K562 (cell line): Measurements from ENCODE around the gene RFWD3. TPM values are rescaled to one million over a fixed set of nuclear protein-coding genes. Genes with fewer than 3 reads are reported as not detected.

Source experiments
- BRF1 ChIP-seq: IDR thresholded peaks from 3 replicates; pipeline ENCODE4 v1.6.1; 2011; ENCODE audit warnings: borderline replicate concordance, mild to moderate bottlenecking; ENCODE audit not compliant: insufficient read length; ENCODE audit errors: extremely low read depth
- CGGBP1 ChIP-seq: fragments of 250-450 bp; sonication (Bioruptor Pico); IDR thresholded peaks from 2 replicates; pipeline ENCODE4 v1.9.0; 2021; ENCODE audit warnings: mild to moderate bottlenecking
- ETV1 ChIP-seq: fragments of 450-650 bp; conservative IDR thresholded peaks from 2 replicates; pipeline ENCODE4 v1.6.1; 2016; ENCODE audit warnings: missing genetic modification characterization, control low read depth, low read depth, missing compliant biosample characterization
- GATAD2B ChIP-seq: fragments of 450-650 bp; IDR thresholded peaks from 2 replicates; pipeline ENCODE4 v1.6.1; 2017; ENCODE audit warnings: mild to moderate bottlenecking, borderline replicate concordance
- LARP7 ChIP-seq: fragments of 450-650 bp; IDR thresholded peaks from 2 replicates; pipeline ENCODE4 v1.6.1; 2016
- NCOA2 ChIP-seq, 2 experiments: fragments of 450-650 bp; IDR thresholded peaks; 2 replicates each; pipeline ENCODE4 v1.6.1; 2018; ENCODE audit warnings: mild to moderate bottlenecking in 2 of 2, moderate library complexity in 1 of 2; ENCODE audit not compliant: partially characterized antibody in 2 of 2
- NFRKB ChIP-seq: fragments of 450-650 bp; IDR thresholded peaks from 2 replicates; pipeline ENCODE4 v1.6.1; 2016; ENCODE audit warnings: low read depth
- POLR2G ChIP-seq: fragments of 200-400 bp; formaldehyde crosslinking; IDR thresholded peaks from 2 replicates; pipeline ENCODE4 v1.6.1; 2017; ENCODE audit warnings: low read depth, mild to moderate bottlenecking, antibody characterized with exemption, low read length, moderate library complexity
- SP1 ChIP-seq: sonication (generic); formaldehyde crosslinking; IDR thresholded peaks from 2 replicates; pipeline ENCODE4 v1.8.1; 2022; ENCODE audit warnings: mild to moderate bottlenecking, missing genetic modification reagents
- STAT5B ChIP-seq: fragments of 250-450 bp; sonication (Bioruptor Pico); IDR thresholded peaks from 2 replicates; pipeline ENCODE4 v1.8.0; 2021; ENCODE audit warnings: mild to moderate bottlenecking, inconsistent platforms
- TRIM25 ChIP-seq: fragments of 450-650 bp; IDR thresholded peaks from 2 replicates; pipeline ENCODE4 v1.7.0; 2016; ENCODE audit warnings: borderline replicate concordance
- ZKSCAN1 ChIP-seq: fragments of 150-350 bp; IDR thresholded peaks from 2 replicates; pipeline ENCODE4 v1.6.1; 2016; ENCODE audit warnings: low read depth, low read length
- ZNF280B ChIP-seq: fragments of 250-450 bp; sonication (Bioruptor Pico); IDR thresholded peaks from 2 replicates; pipeline ENCODE4 v1.5.1; 2021; ENCODE audit warnings: mild to moderate bottlenecking
- ZNF507 ChIP-seq: conservative IDR thresholded peaks from 2 replicates; pipeline ENCODE4 v1.6.1; 2017; ENCODE audit warnings: missing genetic modification characterization, missing compliant biosample characterization
- ZNF639 ChIP-seq, 2 experiments: fragments of 200-800 bp in 1 of 2; sonication (Bioruptor generic) in 1 of 2; sonication (generic) in 1 of 2; formaldehyde crosslinking in 1 of 2; IDR thresholded peaks in 1 of 2; conservative IDR thresholded peaks in 1 of 2; 2 replicates each; pipeline versions ENCODE4 v1.5.0 to v1.6.1; 2016 to 2020; ENCODE audit warnings: missing compliant biosample characterization in 1 of 2, missing genetic modification characterization in 1 of 2, missing genetic modification reagents in 1 of 2
- ZNF696 ChIP-seq: fragments of 250-450 bp; sonication (Bioruptor Pico); conservative IDR thresholded peaks from 2 replicates; pipeline ENCODE4 v1.4.0; 2020; ENCODE audit warnings: mild to moderate bottlenecking, moderate library complexity
- polyA plus RNA-seq, 8 experiments: library from polyadenylated mRNA; depleted of rRNA in 4 of 8; stranded (reverse) in 5 of 8; unstranded in 3 of 8; fragments of >200 nt; fragmentation: Nextera tagmentation in 2 of 8; fragmentation: Illumina TruSeq in 1 of 8; extraction: Ambion mirVana in 2 of 8; extraction: Trizol in 1 of 8; gene quantifications; 2 replicates each; pipeline versions ENCODE4 v1.2.1 to v1.2.3, GENCODE V29; 2011 to 2014; ENCODE audit warnings: inconsistent platforms in 1 of 8, missing spikeins in 1 of 8
- total RNA-seq, 7 experiments: library from RNA; depleted of rRNA in 6 of 7; stranded (reverse); fragments of >200 nt in 6 of 7; fragmentation: Illumina TruSeq in 2 of 7; extraction: Trizol in 2 of 7; gene quantifications; 2 replicates each; pipeline versions ENCODE4 v1.2.1 to v1.2.3, GENCODE V29; 2011 to 2021; ENCODE audit warnings: low replicate concordance in 1 of 7
- TF ChIP-seq, protein P1 (sequence below): fragments of 250-450 bp; sonication (Bioruptor Pico); IDR thresholded peaks from 2 replicates; pipeline ENCODE4 v1.8.0; 2021; ENCODE audit warnings: mild to moderate bottlenecking, moderate library complexity
- TF ChIP-seq, protein P2 (sequence below): sonication (generic); formaldehyde crosslinking; IDR thresholded peaks from 2 replicates; pipeline ENCODE4 v1.8.0; 2023; ENCODE audit warnings: mild to moderate bottlenecking, missing genetic modification reagents

The RFWD3 gene
- total and polyA plus RNA-seq, 9 of the 15 experiments (the other 6 are each of a cell fraction or from before 2014, with no cell fraction given) = 20.8 to 121 (median 79.0) TPM

- TF ChIP-seq BRF1 (no peak), ZNF280B (CRISPR knock-in tag) (no peak), ZNF507 (tag) (no peak), LARP7 (no peak), POLR2G (peak; percentile 100), SP1 (CRISPR knock-in tag) (peak; percentile 89), NCOA2 (IDR thresholded peaks at IDR 0.05; ENCODE audit: partially characterized antibody in 2 of 2) (no peak), GATAD2B (no peak), ETV1 (tag) (no peak), CGGBP1 (CRISPR knock-in tag) (no peak), ZNF696 (no peak), TRIM25 (no peak), ZNF639 (CRISPR knock-in tag; conservative IDR thresholded peaks at IDR 0.05 in 1 of 2, IDR thresholded peaks at IDR 0.05 in 1 of 2) (no peak), NFRKB (peak; percentile 51; the same call in 1 of the 2 replicates), STAT5B (CRISPR knock-in tag) (no peak), ZKSCAN1 (no peak)
- TF ChIP-seq, protein P1, sequence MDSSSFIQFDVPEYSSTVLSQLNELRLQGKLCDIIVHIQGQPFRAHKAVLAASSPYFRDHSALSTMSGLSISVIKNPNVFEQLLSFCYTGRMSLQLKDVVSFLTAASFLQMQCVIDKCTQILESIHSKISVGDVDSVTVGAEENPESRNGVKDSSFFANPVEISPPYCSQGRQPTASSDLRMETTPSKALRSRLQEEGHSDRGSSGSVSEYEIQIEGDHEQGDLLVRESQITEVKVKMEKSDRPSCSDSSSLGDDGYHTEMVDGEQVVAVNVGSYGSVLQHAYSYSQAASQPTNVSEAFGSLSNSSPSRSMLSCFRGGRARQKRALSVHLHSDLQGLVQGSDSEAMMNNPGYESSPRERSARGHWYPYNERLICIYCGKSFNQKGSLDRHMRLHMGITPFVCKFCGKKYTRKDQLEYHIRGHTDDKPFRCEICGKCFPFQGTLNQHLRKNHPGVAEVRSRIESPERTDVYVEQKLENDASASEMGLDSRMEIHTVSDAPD (CRISPR knock-in tag) = no peak
- TF ChIP-seq, protein P2, sequence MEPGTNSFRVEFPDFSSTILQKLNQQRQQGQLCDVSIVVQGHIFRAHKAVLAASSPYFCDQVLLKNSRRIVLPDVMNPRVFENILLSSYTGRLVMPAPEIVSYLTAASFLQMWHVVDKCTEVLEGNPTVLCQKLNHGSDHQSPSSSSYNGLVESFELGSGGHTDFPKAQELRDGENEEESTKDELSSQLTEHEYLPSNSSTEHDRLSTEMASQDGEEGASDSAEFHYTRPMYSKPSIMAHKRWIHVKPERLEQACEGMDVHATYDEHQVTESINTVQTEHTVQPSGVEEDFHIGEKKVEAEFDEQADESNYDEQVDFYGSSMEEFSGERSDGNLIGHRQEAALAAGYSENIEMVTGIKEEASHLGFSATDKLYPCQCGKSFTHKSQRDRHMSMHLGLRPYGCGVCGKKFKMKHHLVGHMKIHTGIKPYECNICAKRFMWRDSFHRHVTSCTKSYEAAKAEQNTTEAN (CRISPR knock-in tag) = peak; percentile 58; the same call in 1 of the 2 replicates
These were observed 60.0 kb downstream of the RFWD3 start, which contains the start of gene GLG1 (continued) for GRCh38 chr16:74606521-74607309.
